ENCODE results near the gene DAB2IP.

Gene DAB2IP

DNA sequence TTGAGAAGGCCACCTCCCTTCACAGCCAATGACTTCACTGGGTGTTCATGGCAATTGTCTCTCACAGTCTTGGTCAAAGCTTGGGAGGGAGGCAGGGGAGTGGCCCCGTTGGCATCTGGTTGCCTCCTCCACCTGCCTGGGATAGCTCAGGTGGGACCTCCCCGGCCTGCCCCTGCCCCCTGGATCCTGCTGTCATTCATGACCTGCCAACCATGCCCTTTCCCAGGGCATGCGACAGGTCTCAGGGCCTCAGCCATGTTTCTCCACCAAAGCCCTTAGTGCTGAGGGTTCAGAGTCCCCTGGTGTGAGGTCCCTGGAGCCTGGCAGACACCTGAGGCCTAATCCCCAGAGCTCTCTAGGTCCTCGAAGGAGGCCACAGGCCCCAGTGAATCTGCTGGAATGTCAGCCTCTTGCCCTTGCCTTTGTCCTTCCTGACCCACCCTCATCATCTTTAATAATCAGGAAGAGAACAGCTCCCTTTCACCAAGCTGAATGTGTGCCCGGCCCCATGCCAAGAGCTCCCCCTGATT is 5.6 kb downstream of the DAB2IP start:
- no peaks in the 10 kb centered on the region for H3K9me3 ChIP-seq (ENCODE audit: insufficient read depth, low read length, severe bottlenecking)
- no peak overlapping the region for H2AFZ ChIP-seq (ENCODE audit: low read depth, low read length)
- H3K4me2 ChIP-seq (ENCODE audit: insufficient read depth, low read length): no peak overlapping the region
- no peaks in the 10 kb centered on the region for H3K79me2 ChIP-seq (ENCODE audit: insufficient read depth, low read length)
- DNase-seq (no peak), ATAC-seq (ENCODE audit: insufficient read depth, low read depth) (no peak)
- peaks cover 30% of the 10 kb centered on the region for H3K27me3 ChIP-seq (ENCODE audit: insufficient read depth, low read length, poor library complexity)
- peaks cover 5% of the 10 kb centered on the region; the same call in 1 of the 2 replicates for H4K20me1 ChIP-seq (ENCODE audit: insufficient read depth, low read length)
- no peak overlapping the region for H3K27ac ChIP-seq (ENCODE audit: low read length)
- H3K4me3 ChIP-seq (ENCODE audit: low read depth in 1 of 2, low read length in 2 of 2): no peak overlapping the region
- no peaks in the 10 kb centered on the region for H3K36me3 ChIP-seq (ENCODE audit: insufficient read depth, low read length)
- H3K9ac ChIP-seq (ENCODE audit: low read depth, low read length): no peak overlapping the region
- no peak for TF ChIP-seq EZH2 (IDR thresholded peaks at IDR 0.05; ENCODE audit: borderline replicate concordance, low read depth, low read length, severe bottlenecking)
- TF ChIP-seq CTCF (IDR thresholded peaks at IDR 0.05; ENCODE audit: borderline replicate concordance, extremely low read depth, low read length, poor library complexity, severe bottlenecking): no peak
- no peaks in the 10 kb centered on the region; the same call in 1 of the 2 replicates for H3K4me1 ChIP-seq (ENCODE audit: insufficient read depth, low read length)

GRCh38 chr9:121658166-121658565 is 6.7 kb downstream of the DAB2IP start:
- Histone ChIP-seq H3K4me2 (ENCODE audit: insufficient read depth, low read length) (no peak overlapping the region), H4K20me1 (ENCODE audit: insufficient read depth, low read length) (peaks cover 5% of the 10 kb centered on the region; the same call in 1 of the 2 replicates), H3K4me1 (ENCODE audit: insufficient read depth, low read length) (no peaks in the 10 kb centered on the region), H3K27me3 (ENCODE audit: insufficient read depth, low read length, poor library complexity) (peaks cover 21% of the 10 kb centered on the region), H3K36me3 (ENCODE audit: insufficient read depth, low read length) (no peaks in the 10 kb centered on the region), H3K4me3 (ENCODE audit: low read depth in 1 of 2, low read length in 2 of 2) (no peak overlapping the region), H3K9ac (ENCODE audit: low read depth, low read length) (no peak overlapping the region), H3K9me3 (ENCODE audit: insufficient read depth, low read length, severe bottlenecking) (no peaks in the 10 kb centered on the region), H2AFZ (ENCODE audit: low read depth, low read length) (no peak overlapping the region), H3K27ac (ENCODE audit: low read length) (no peak overlapping the region), H3K79me2 (ENCODE audit: insufficient read depth, low read length) (no peaks in the 10 kb centered on the region)
- DNase-seq (no peak), ATAC-seq (ENCODE audit: insufficient read depth, low read depth) (no peak)
- TF ChIP-seq EZH2 (IDR thresholded peaks at IDR 0.05; ENCODE audit: borderline replicate concordance, low read depth, low read length, severe bottlenecking) (no peak), CTCF (IDR thresholded peaks at IDR 0.05; ENCODE audit: borderline replicate concordance, extremely low read depth, low read length, poor library complexity, severe bottlenecking) (no peak)

- ATAC-seq (ENCODE audit: insufficient read depth, low read depth) (no peak), DNase-seq (no peak)
- Histone ChIP-seq H3K36me3 (ENCODE audit: insufficient read depth, low read length) (no peaks in the 10 kb centered on the region), H3K4me1 (ENCODE audit: insufficient read depth, low read length) (no peaks in the 10 kb centered on the region), H3K27me3 (ENCODE audit: insufficient read depth, low read length, poor library complexity) (peaks cover 18% of the 10 kb centered on the region), H3K4me3 (ENCODE audit: low read depth in 1 of 2, low read length in 2 of 2) (no peak overlapping the region), H2AFZ (ENCODE audit: low read depth, low read length) (no peak overlapping the region), H3K4me2 (ENCODE audit: insufficient read depth, low read length) (no peak overlapping the region), H3K79me2 (ENCODE audit: insufficient read depth, low read length) (no peaks in the 10 kb centered on the region), H3K27ac (ENCODE audit: low read length) (no peak overlapping the region), H3K9ac (ENCODE audit: low read depth, low read length) (no peak overlapping the region), H4K20me1 (ENCODE audit: insufficient read depth, low read length) (peaks cover 4% of the 10 kb centered on the region; the same call in 1 of the 2 replicates), H3K9me3 (ENCODE audit: insufficient read depth, low read length, severe bottlenecking) (no peaks in the 10 kb centered on the region)
- TF ChIP-seq EZH2 (IDR thresholded peaks at IDR 0.05; ENCODE audit: borderline replicate concordance, low read depth, low read length, severe bottlenecking) (no peak), CTCF (IDR thresholded peaks at IDR 0.05; ENCODE audit: borderline replicate concordance, extremely low read depth, low read length, poor library complexity, severe bottlenecking) (no peak)
Observed at GRCh38 chr9:121658591-121658990, 7.2 kb downstream of the DAB2IP start.

Data from DND-41 (cell line).